Mesenchymal stem cell (in vitro differentiated cells and primary cell): ENCODE results near the gene ZNF276.

Source experiments
- DNase-seq: peaks from one replicate; pipeline ENCODE4 v3.0.0-alpha.2; 2013
- H2AFZ ChIP-seq: one replicate; pipeline ENCODE4 v1.6.1; 2013; ENCODE audit warnings: low read depth, mild to moderate bottlenecking, control low read depth, inconsistent platforms, low read length, moderate library complexity
- H2AK5ac ChIP-seq: 2 replicates; pipeline ENCODE4 v1.6.1; 2013; ENCODE audit warnings: low read length, moderate library complexity, mild to moderate bottlenecking, inconsistent platforms; ENCODE audit not compliant: severe bottlenecking
- H2BK120ac ChIP-seq: one replicate; pipeline ENCODE4 v1.6.1; 2013; ENCODE audit warnings: low read depth, mild to moderate bottlenecking, inconsistent platforms, low read length, moderate library complexity
- H2BK12ac ChIP-seq, 2 experiments: one replicate each; pipeline ENCODE4 v1.6.1; 2013; ENCODE audit warnings: inconsistent platforms in 2 of 2, low read length in 2 of 2, mild to moderate bottlenecking in 2 of 2, moderate library complexity in 2 of 2, control low read depth in 1 of 2
- H2BK15ac ChIP-seq: one replicate; pipeline ENCODE4 v1.6.1; 2013; ENCODE audit warnings: mild to moderate bottlenecking, low read depth, inconsistent platforms; ENCODE audit not compliant: poor library complexity, severe bottlenecking
- H2BK5ac ChIP-seq: 2 replicates; pipeline ENCODE4 v1.6.1; 2013; ENCODE audit warnings: low read depth, mild to moderate bottlenecking, low read length, control low read depth, inconsistent platforms; ENCODE audit not compliant: poor library complexity, severe bottlenecking
- H3K14ac ChIP-seq, 2 experiments: one replicate each; pipeline ENCODE4 v1.6.1; 2013; ENCODE audit warnings: inconsistent platforms in 2 of 2, low read length in 2 of 2, control low read depth in 1 of 2, mild to moderate bottlenecking in 1 of 2, moderate library complexity in 1 of 2
- H3K18ac ChIP-seq, 2 experiments: one replicate each; pipeline ENCODE4 v1.6.1; 2013; ENCODE audit warnings: inconsistent platforms in 2 of 2, low read length in 2 of 2, control low read depth in 1 of 2, low read depth in 1 of 2, mild to moderate bottlenecking in 1 of 2
- H3K23ac ChIP-seq, 2 experiments: one replicate each; pipeline ENCODE4 v1.6.1; 2013; ENCODE audit warnings: inconsistent platforms in 2 of 2, low read length in 2 of 2, mild to moderate bottlenecking in 2 of 2, moderate library complexity in 2 of 2, control low read depth in 1 of 2
- H3K27ac ChIP-seq: 2 replicates; pipeline ENCODE4 v1.5.1; 2013; ENCODE audit warnings: mild to moderate bottlenecking, moderate library complexity, low read length, control low read depth, inconsistent platforms; ENCODE audit not compliant: poor library complexity, severe bottlenecking
- H3K27me3 ChIP-seq, 2 experiments: 2 replicates each; pipeline versions ENCODE4 v1.6.1 to v1.7.0; 2013; ENCODE audit warnings: low read length in 2 of 2, mild to moderate bottlenecking in 2 of 2, moderate library complexity in 2 of 2, control low read depth in 1 of 2, inconsistent platforms in 1 of 2; ENCODE audit not compliant: control insufficient read depth in 1 of 2, insufficient read depth in 1 of 2
- H3K36me3 ChIP-seq, 2 experiments: 2 replicates each; pipeline versions ENCODE4 v1.6.1 to v1.7.0; 2013; ENCODE audit warnings: low read length in 2 of 2, control low read depth in 1 of 2, inconsistent platforms in 1 of 2, low read depth in 1 of 2, mild to moderate bottlenecking in 1 of 2; ENCODE audit not compliant: insufficient read depth in 2 of 2, control insufficient read depth in 1 of 2
- H3K4ac ChIP-seq, 2 experiments: one replicate each; pipeline ENCODE4 v1.6.1; 2013; ENCODE audit warnings: inconsistent platforms in 2 of 2, low read length in 2 of 2, mild to moderate bottlenecking in 2 of 2, moderate library complexity in 2 of 2, control low read depth in 1 of 2, low read depth in 1 of 2
- H3K4me1 ChIP-seq: 2 replicates; pipeline ENCODE4 v1.6.1; 2013; ENCODE audit warnings: low read depth, low read length, control low read depth; ENCODE audit not compliant: control insufficient read depth, insufficient read depth
- H3K4me2 ChIP-seq: 2 replicates; pipeline ENCODE4 v1.6.1; 2013; ENCODE audit warnings: low read length, mild to moderate bottlenecking, inconsistent platforms; ENCODE audit not compliant: poor library complexity, severe bottlenecking
- H3K4me3 ChIP-seq, 2 experiments: 2 replicates each; pipeline versions ENCODE4 v1.5.1 to v1.7.0; 2013; ENCODE audit warnings: low read length in 2 of 2, mild to moderate bottlenecking in 2 of 2, control low read depth in 1 of 2, low read depth in 1 of 2; ENCODE audit not compliant: insufficient read depth in 1 of 2
- H3K79me1 ChIP-seq: replicated peaks from 2 replicates; pipeline ENCODE4 v1.6.1; 2013; ENCODE audit warnings: mild to moderate bottlenecking, control low read depth, low read length, inconsistent platforms; ENCODE audit not compliant: poor library complexity, severe bottlenecking
- H3K9ac ChIP-seq: 2 replicates; pipeline ENCODE4 v1.7.0; 2013; ENCODE audit warnings: mild to moderate bottlenecking, low read length, moderate library complexity
- H3K9me3 ChIP-seq: 2 replicates; pipeline ENCODE4 v1.7.0; 2013; ENCODE audit warnings: mild to moderate bottlenecking, low read length; ENCODE audit not compliant: control insufficient read depth
- H4K8ac ChIP-seq: one replicate; pipeline ENCODE4 v1.6.1; 2013; ENCODE audit warnings: inconsistent platforms, mild to moderate bottlenecking, low read length, moderate library complexity
- H4K91ac ChIP-seq: one replicate; pipeline ENCODE4 v1.6.1; 2013; ENCODE audit warnings: mild to moderate bottlenecking, low read length, inconsistent platforms
- WGBS: methylation state at CpG from one replicate; pipeline ENCODE4 v1.1.7; 2013; ENCODE audit warnings: mixed read lengths; 5-methylcytosine and 5-hydroxymethylcytosine counted together

The ZNF276 gene

GRCh38 chr16:89729863-89730593 lies 8.7 kb downstream of the ZNF276 start:
- Histone ChIP-seq H4K91ac (no peak overlapping the region), H3K4ac (no peak overlapping the region), H2BK5ac (no peak overlapping the region), H2AK5ac (no peak overlapping the region), H3K4me2 (no peak overlapping the region), H3K27ac (no peak overlapping the region), H3K23ac (no peak overlapping the region), H3K27me3 (no peaks in the 10 kb centered on the region), H4K8ac (no peak overlapping the region), H2AFZ (no peak overlapping the region), H2BK120ac (no peak overlapping the region), H2BK12ac (no peak overlapping the region), H2BK15ac (no peak overlapping the region), H3K79me1 (peaks cover 48% of the 10 kb centered on the region), H3K18ac (no peak overlapping the region), H3K36me3 (peaks cover 77 to 84% of the 10 kb centered on the region in 2 experiments), H3K9me3 (no peaks in the 10 kb centered on the region), H3K9ac (no peak overlapping the region), H3K4me3 (no peak overlapping the region), H3K4me1 (peaks cover 5% of the 10 kb centered on the region), H3K14ac (no peak overlapping the region)
- no peak for DNase-seq
- WGBS: 78% methylated on average over 14 of the region's 14 CpGs

- no peak overlapping the region for H3K4ac ChIP-seq
- H3K23ac ChIP-seq: no peak overlapping the region
- no peaks in the 10 kb centered on the region for H3K27me3 ChIP-seq
- H4K91ac ChIP-seq: no peak overlapping the region
- no peak overlapping the region for H2BK15ac ChIP-seq
- H2BK120ac ChIP-seq: no peak overlapping the region
- no peak overlapping the region for H2BK5ac ChIP-seq
- H3K9me3 ChIP-seq: no peaks in the 10 kb centered on the region
- no peak overlapping the region for H3K4me3 ChIP-seq
- no peak overlapping the region for H4K8ac ChIP-seq
- H3K79me1 ChIP-seq: peaks cover 47% of the 10 kb centered on the region
- peaks cover 78 to 85% of the 10 kb centered on the region in 2 experiments for H3K36me3 ChIP-seq
- no peak overlapping the region for H2BK12ac ChIP-seq
- no peak overlapping the region for H3K27ac ChIP-seq
- H3K4me1 ChIP-seq: peaks cover 5% of the 10 kb centered on the region
- DNase-seq: no peak
- no peak overlapping the region for H3K14ac ChIP-seq
- H3K9ac ChIP-seq: no peak overlapping the region
- H2AFZ ChIP-seq: no peak overlapping the region
- H2AK5ac ChIP-seq: no peak overlapping the region
- no peak overlapping the region for H3K4me2 ChIP-seq
- H3K18ac ChIP-seq: no peak overlapping the region
- WGBS: 91% methylated on average over 21 of the region's 22 CpGs
Observed at GRCh38 chr16:89730610-89731234, 9.4 kb downstream of the ZNF276 start.

GRCh38 chr16:89732142-89732917 lies 11.0 kb downstream of the ZNF276 start:
- H3K4ac ChIP-seq: no peak overlapping the region
- no peak overlapping the region for H2BK15ac ChIP-seq
- no peak overlapping the region for H3K9ac ChIP-seq
- no peak overlapping the region for H3K18ac ChIP-seq
- H3K36me3 ChIP-seq: peaks cover 89 to 92% of the 10 kb centered on the region in 2 experiments
- no peak overlapping the region for H3K14ac ChIP-seq
- no peak overlapping the region for H2AFZ ChIP-seq
- no peak overlapping the region for H3K23ac ChIP-seq
- H4K91ac ChIP-seq: no peak overlapping the region
- 94% methylated on average over 23 of the region's 24 CpGs for WGBS
- no peak overlapping the region for H2BK12ac ChIP-seq
- no peak overlapping the region for H2BK120ac ChIP-seq
- H3K79me1 ChIP-seq: peaks cover 47% of the 10 kb centered on the region
- H3K4me1 ChIP-seq: peaks cover 5% of the 10 kb centered on the region
- no peaks in the 10 kb centered on the region for H3K27me3 ChIP-seq
- H3K9me3 ChIP-seq: no peaks in the 10 kb centered on the region
- H3K4me3 ChIP-seq: no peak overlapping the region
- no peak overlapping the region for H2BK5ac ChIP-seq
- no peak overlapping the region for H3K27ac ChIP-seq
- H2AK5ac ChIP-seq: no peak overlapping the region
- H4K8ac ChIP-seq: no peak overlapping the region
- no peak for DNase-seq
- H3K4me2 ChIP-seq: no peak overlapping the region

GRCh38 chr16:89732918-89733242 lies 11.5 kb downstream of the ZNF276 start:
- Histone ChIP-seq H2BK120ac (no peak overlapping the region), H3K9me3 (no peaks in the 10 kb centered on the region), H3K4me3 (no peak overlapping the region), H2BK5ac (no peak overlapping the region), H3K27me3 (no peaks in the 10 kb centered on the region), H3K23ac (no peak overlapping the region), H3K4ac (no peak overlapping the region), H3K18ac (no peak overlapping the region), H3K79me1 (peaks cover 46% of the 10 kb centered on the region), H2AFZ (no peak overlapping the region), H4K91ac (no peak overlapping the region), H3K14ac (no peak overlapping the region), H2BK15ac (no peak overlapping the region), H2BK12ac (no peak overlapping the region), H3K9ac (no peak overlapping the region), H3K27ac (no peak overlapping the region), H3K4me1 (peaks cover 5% of the 10 kb centered on the region), H4K8ac (no peak overlapping the region), H2AK5ac (no peak overlapping the region), H3K36me3 (peaks cover 89 to 92% of the 10 kb centered on the region in 2 experiments), H3K4me2 (no peak overlapping the region)
- no peak for DNase-seq
- WGBS: 91% methylated on average over 9 of the region's 9 CpGs
